Measurements from ENCODE around the gene PXN. TPM values are rescaled to one million over a fixed set of nuclear protein-coding genes. Genes with fewer than 3 reads are reported as not detected.
A peak's percentile ranks its signal among the peaks of the same experiment; 100 is the strongest.
"Not testable (repeated sequence)": the region's sequence is repeated elsewhere in the genome, so short reads cannot be mapped to it uniquely, and the experiment has no call there.

The PXN gene
- total RNA-seq, 2 donors from 2014 or later: 29.3 to 35.9 TPM

DNA sequence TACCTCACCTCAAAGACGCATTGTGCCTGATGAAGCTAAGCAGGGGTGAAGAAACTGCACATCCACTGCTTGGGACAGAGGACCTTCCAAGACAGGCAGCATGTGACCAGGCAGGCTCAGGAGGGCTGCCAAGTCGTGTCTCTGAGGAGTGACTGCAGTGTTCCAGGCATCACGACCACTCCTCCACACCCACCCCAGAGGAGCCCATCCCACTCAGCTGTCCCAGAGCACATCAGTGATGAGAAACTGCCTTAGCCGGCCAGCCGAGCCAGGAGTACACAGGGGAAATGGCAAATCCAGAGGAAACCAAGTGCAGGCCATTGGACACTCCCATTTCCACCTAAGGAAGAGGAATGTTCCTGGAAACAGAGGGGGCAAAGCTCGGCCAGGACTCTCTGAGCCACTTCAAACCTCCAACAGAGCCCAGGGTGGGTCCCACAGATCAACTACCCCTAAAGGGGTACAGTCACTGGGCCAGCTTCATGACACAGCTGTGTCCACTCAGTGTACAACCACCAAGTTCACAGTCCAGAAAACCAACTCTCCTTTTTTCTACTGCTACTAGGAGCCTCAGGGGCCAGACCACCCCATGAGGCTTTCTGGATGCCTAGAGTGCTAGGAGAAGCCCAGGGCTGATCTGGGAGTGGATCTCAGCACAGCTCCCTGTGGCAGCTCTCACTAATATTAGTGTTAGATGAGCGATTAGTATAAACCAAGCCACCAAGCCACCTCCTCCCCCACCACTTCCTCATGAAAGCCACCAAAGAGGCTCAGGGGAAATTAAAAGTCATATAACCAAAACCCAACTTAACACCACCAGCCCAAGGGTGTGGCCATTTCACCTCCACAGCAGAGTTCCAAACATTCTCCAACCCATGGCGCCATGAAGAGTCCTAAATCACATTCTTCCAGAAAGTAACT, 15.4 kb downstream of the PXN start:
- no peaks in the 10 kb centered on the region for H3K27me3 ChIP-seq
- peak overlapping the region in 2 of 4 donors; percentile 46 to 57 for H3K27ac ChIP-seq
- DNase-seq: peak in 1 of 4 donors; percentile 49
- peaks cover 37% of the 10 kb centered on the region for H3K4me1 ChIP-seq
- H3K4me3 ChIP-seq: no peak overlapping the region
- ATAC-seq: peak; percentile 40
- no peaks in the 10 kb centered on the region for H3K9me3 ChIP-seq
- intact Hi-C loops (cut with DNase I): no loop called here
- H3K36me3 ChIP-seq (replicated peaks in 1 of 2; ENCODE audit: insufficient read depth in 1 of 2, low read depth in 2 of 2): no peaks in the 10 kb centered on the region
- 69 to 72% methylated on average over 7 to 8 of the region's 8 CpGs for WGBS, 2 donors
- TF ChIP-seq POLR2A (IDR thresholded peaks at IDR 0.05): no peak

DNA sequence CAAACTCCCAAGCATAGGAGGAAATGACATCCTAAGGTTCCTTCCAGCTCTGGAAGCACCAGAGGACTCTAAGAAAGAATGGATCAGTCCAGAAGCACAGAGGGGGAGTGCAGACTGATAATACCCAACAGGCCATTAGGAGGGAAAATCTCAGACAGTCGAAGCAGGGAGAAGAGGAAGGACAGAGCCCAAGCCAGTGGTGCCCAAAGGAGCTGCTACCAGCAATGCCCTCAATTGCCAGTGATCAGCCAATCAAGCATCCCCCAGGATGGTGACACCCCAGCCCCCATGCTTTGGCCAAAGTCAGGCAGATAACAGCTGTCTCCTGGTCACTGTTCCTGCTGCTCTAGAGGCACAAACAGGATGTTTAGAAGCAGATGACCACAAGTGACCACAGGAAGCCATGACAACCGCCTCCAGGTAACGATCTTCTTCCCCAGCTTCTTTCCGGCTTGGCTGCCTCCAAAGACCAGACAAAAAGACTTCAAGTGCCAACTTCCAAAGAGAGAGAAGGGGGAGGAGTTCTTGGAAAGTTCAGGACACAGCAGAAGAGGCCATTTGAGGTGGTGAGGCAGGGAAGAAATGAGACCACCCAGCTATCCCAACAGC, 16.2 kb downstream of the PXN start:
- DNase-seq (no peak), ATAC-seq (peak; percentile 4)

DNA sequence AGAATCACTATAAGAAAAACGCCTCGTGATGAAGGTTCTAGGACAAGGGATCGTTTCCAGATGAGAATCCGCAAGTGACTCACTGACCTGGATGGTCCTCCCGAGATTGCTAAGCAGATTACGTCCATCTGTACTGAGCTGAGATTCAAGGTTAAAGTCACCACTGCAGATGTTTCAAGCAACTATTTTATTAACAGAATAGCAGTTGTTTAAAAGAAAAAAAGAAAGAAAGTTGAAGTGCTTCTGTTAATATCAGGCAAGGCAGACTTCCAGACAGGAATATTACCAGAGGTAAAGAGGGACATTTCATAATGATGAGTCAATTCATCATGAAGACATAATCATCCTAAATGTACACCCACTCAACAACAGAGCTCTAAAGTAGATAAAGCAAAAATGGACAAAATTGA, 17.9 kb downstream of the PXN start:
- no peak overlapping the region for H3K4me3 ChIP-seq
- WGBS, 2 donors: 43 to 46% methylated on average over 6 of the region's 6 CpGs
- no peaks in the 10 kb centered on the region for H3K9me3 ChIP-seq
- no peak for ATAC-seq
- H3K36me3 ChIP-seq (replicated peaks in 1 of 2; ENCODE audit: insufficient read depth in 1 of 2, low read depth in 2 of 2): no peaks in the 10 kb centered on the region
- TF ChIP-seq, protein P1, sequence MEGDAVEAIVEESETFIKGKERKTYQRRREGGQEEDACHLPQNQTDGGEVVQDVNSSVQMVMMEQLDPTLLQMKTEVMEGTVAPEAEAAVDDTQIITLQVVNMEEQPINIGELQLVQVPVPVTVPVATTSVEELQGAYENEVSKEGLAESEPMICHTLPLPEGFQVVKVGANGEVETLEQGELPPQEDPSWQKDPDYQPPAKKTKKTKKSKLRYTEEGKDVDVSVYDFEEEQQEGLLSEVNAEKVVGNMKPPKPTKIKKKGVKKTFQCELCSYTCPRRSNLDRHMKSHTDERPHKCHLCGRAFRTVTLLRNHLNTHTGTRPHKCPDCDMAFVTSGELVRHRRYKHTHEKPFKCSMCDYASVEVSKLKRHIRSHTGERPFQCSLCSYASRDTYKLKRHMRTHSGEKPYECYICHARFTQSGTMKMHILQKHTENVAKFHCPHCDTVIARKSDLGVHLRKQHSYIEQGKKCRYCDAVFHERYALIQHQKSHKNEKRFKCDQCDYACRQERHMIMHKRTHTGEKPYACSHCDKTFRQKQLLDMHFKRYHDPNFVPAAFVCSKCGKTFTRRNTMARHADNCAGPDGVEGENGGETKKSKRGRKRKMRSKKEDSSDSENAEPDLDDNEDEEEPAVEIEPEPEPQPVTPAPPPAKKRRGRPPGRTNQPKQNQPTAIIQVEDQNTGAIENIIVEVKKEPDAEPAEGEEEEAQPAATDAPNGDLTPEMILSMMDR (IDR thresholded peaks at IDR 0.05): no peak
- no peak for TF ChIP-seq POLR2A (IDR thresholded peaks at IDR 0.05)
- no peak for DNase-seq
- intact Hi-C loops (cut with DNase I): no loop called here
- peaks cover 24% of the 10 kb centered on the region for H3K4me1 ChIP-seq
- H3K27me3 ChIP-seq: no peaks in the 10 kb centered on the region
- peak overlapping the region in 2 of 4 donors; percentile 9 to 51 for H3K27ac ChIP-seq

More for the DNA sequence above, 16.2 kb downstream of the PXN start:
- no peaks in the 10 kb centered on the region for H3K36me3 ChIP-seq (replicated peaks in 1 of 2; ENCODE audit: insufficient read depth in 1 of 2, low read depth in 2 of 2)
- H3K4me3 ChIP-seq: no peak overlapping the region
- TF ChIP-seq, protein P1 (IDR thresholded peaks at IDR 0.05): no peak
- no peak for TF ChIP-seq POLR2A (IDR thresholded peaks at IDR 0.05)
- WGBS, 2 donors: 78 to 81% methylated on average over 4 of the region's 4 CpGs
- H3K27me3 ChIP-seq: no peaks in the 10 kb centered on the region
- H3K9me3 ChIP-seq: no peaks in the 10 kb centered on the region
- H3K27ac ChIP-seq: peak overlapping the region in 2 of 4 donors; percentile 46 to 51
- H3K4me1 ChIP-seq: peaks cover 30% of the 10 kb centered on the region
- intact Hi-C loops (cut with DNase I): no loop called here

DNA sequence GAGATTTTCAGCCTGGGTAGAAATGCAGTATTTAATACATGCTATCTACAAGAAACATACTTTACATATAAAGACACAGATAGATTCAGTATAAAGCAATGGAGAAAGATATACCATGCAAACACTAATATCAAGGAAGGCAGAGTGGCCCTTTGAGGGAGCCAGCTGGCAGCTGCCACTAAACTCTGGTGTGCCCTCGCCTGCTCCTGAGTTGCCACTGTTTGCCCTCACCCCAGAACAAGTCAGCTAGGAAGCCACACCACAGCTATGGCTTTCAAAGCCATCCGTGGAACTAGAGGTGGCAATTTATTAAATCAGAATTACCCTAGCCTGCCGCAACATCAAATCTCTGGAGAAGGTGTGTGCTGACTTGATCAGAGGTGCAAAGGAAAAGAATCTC, 18.3 kb downstream of the PXN start:
- H3K27me3 ChIP-seq: no peaks in the 10 kb centered on the region
- peaks cover 24% of the 10 kb centered on the region for H3K4me1 ChIP-seq
- peak in 1 of 4 donors; percentile 56 for DNase-seq
- intact Hi-C loops (cut with DNase I): no loop called here
- peak; percentile 51 for ATAC-seq
- H3K9me3 ChIP-seq: no peaks in the 10 kb centered on the region
- TF ChIP-seq, protein P1 (IDR thresholded peaks at IDR 0.05): no peak
- TF ChIP-seq POLR2A (IDR thresholded peaks at IDR 0.05): no peak
- WGBS, 2 donors: 28 to 42% methylated on average over 3 of the region's 3 CpGs
- no peak overlapping the region for H3K4me3 ChIP-seq
- peak overlapping the region in 1 of 4 donors; percentile 11 for H3K27ac ChIP-seq
- H3K36me3 ChIP-seq (replicated peaks in 1 of 2; ENCODE audit: insufficient read depth in 1 of 2, low read depth in 2 of 2): no peaks in the 10 kb centered on the region

DNA sequence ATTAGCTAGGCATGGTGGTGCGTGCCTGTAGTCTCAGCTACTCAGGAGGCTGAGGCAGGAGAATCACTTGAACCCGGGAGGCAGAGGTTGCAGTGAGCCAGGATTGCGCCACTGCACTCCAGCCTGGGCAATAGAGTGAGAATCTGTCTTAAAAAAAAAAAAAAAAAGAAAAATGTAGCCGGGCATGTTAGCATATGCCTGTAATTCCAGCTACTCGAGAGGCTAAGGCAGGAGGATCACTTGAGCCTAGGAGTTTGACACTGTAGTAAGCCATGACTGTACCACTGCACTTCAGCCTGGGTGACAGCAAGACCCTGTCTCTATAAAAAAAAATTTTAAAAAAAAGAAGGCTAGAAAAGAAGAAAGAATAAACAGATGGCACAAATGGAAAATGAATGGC, 18.8 kb downstream of the PXN start:
- peak overlapping the region in 1 of 4 donors; percentile 11 for H3K27ac ChIP-seq
- peaks cover 24% of the 10 kb centered on the region for H3K4me1 ChIP-seq
- WGBS, 2 donors: 78% methylated on average over 5 of the region's 5 CpGs
- H3K4me3 ChIP-seq; DNase-seq; H3K36me3 ChIP-seq (replicated peaks in 1 of 2; ENCODE audit: insufficient read depth in 1 of 2, low read depth in 2 of 2); intact Hi-C loops (cut with DNase I); ATAC-seq; H3K27me3 ChIP-seq; H3K9me3 ChIP-seq: not testable (repeated sequence)

Measured in body of pancreas (tissue), 4 donors.